Lower leg skin (tissue), 3 donors: ENCODE data around the gene BICDL2.

Experiments used
- POLR2A ChIP-seq, 2 donors: fragments of 450-650 bp; IDR thresholded peaks; one replicate each; pipeline ENCODE4 v1.6.1; 2016 to 2017; ENCODE audit warnings: antibody characterized with exemption in 2 of 2, mild to moderate bottlenecking in 1 of 2, moderate library complexity in 1 of 2
- TF ChIP-seq, protein P1 (sequence below), 3 donors: fragments of 450-650 bp; IDR thresholded peaks; one replicate each; pipeline ENCODE4 v1.5.1; 2016; ENCODE audit warnings: antibody characterized with exemption in 3 of 3, mild to moderate bottlenecking in 3 of 3, moderate library complexity in 2 of 3

- TF ChIP-seq, protein P1, sequence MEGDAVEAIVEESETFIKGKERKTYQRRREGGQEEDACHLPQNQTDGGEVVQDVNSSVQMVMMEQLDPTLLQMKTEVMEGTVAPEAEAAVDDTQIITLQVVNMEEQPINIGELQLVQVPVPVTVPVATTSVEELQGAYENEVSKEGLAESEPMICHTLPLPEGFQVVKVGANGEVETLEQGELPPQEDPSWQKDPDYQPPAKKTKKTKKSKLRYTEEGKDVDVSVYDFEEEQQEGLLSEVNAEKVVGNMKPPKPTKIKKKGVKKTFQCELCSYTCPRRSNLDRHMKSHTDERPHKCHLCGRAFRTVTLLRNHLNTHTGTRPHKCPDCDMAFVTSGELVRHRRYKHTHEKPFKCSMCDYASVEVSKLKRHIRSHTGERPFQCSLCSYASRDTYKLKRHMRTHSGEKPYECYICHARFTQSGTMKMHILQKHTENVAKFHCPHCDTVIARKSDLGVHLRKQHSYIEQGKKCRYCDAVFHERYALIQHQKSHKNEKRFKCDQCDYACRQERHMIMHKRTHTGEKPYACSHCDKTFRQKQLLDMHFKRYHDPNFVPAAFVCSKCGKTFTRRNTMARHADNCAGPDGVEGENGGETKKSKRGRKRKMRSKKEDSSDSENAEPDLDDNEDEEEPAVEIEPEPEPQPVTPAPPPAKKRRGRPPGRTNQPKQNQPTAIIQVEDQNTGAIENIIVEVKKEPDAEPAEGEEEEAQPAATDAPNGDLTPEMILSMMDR (IDR thresholded peaks at IDR 0.05) = no peak
- TF ChIP-seq POLR2A (IDR thresholded peaks at IDR 0.05) = no peak
Measured at GRCh38 chr16:2983706-2984136, 53.0 kb downstream of the BICDL2 start.
